GM21723 (cell line): ENCODE measurements around the gene SIL1.
"Not testable (repeated sequence)": the region's sequence is repeated elsewhere in the genome, so short reads cannot be mapped to it uniquely, and the experiment has no call there.

Experiments
- ATAC-seq: cut with Tn5 transposase; IDR thresholded peaks from one replicate; pipeline ENCODE4 v1.9.1; 2021; ENCODE audit warnings: mild to moderate bottlenecking, moderate library complexity; ENCODE audit not compliant: unreplicated experiment

The SIL1 gene

DNA sequence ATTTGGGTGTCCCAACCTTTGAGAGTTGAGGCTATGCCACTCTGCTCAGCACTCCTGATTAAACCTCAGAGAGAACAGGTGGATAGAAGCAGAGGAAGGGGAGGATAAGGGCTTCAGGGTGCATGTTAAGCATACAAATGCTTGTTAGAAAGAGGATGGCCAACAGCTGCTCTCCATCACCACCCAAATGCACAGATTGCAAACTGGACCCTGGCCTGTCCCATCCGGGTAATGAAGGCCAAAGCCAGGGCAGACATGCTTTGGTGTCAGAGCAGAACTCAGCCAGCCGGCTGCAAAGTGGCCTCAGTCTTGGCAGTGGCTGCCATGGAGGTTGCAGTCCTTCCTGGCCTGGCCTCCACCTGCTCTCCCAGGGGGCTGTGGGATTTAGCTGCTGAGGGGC, 84.3 kb downstream of the SIL1 start:
- ATAC-seq = no peak

GRCh38 chr5:139112362-139112761, 85.8 kb downstream of the SIL1 start:
- ATAC-seq = not testable (repeated sequence)

GRCh38 chr5:139110526-139111168, 87.5 kb downstream of the SIL1 start:
- no peak for ATAC-seq

- ATAC-seq = no peak
Observed at GRCh38 chr5:139108063-139108824, 89.9 kb downstream of the SIL1 start.

DNA sequence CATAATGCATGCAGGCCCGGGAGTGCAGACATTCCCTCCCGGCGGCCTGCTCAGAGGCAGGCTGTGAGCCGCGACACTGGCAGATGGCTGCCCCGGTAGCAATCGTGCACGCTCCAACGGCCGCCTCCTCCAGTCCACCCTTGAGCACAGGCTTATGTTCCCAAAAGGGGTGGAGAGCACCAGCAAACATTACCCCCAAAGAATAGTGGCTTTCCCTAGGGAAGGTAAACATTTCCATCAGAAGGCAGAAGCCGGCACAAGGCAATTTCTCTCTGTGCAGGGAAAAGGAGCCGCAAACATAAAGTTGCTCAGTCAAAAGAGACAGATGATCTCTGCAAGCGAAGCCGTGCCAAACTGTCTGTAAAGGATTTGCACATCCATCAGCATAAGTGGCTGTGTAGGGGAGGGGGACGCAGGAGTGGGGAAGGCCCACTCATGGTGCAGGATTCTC, 92.5 kb downstream of the SIL1 start:
- no peak for ATAC-seq

- no peak for ATAC-seq
Observed at GRCh38 chr5:139104577-139105276, 93.4 kb downstream of the SIL1 start.

GRCh38 chr5:139103762-139104161, 94.4 kb downstream of the SIL1 start:
- no peak for ATAC-seq

- no peak for ATAC-seq
Observed at GRCh38 chr5:139100825-139101224, 97.3 kb downstream of the SIL1 start.

DNA sequence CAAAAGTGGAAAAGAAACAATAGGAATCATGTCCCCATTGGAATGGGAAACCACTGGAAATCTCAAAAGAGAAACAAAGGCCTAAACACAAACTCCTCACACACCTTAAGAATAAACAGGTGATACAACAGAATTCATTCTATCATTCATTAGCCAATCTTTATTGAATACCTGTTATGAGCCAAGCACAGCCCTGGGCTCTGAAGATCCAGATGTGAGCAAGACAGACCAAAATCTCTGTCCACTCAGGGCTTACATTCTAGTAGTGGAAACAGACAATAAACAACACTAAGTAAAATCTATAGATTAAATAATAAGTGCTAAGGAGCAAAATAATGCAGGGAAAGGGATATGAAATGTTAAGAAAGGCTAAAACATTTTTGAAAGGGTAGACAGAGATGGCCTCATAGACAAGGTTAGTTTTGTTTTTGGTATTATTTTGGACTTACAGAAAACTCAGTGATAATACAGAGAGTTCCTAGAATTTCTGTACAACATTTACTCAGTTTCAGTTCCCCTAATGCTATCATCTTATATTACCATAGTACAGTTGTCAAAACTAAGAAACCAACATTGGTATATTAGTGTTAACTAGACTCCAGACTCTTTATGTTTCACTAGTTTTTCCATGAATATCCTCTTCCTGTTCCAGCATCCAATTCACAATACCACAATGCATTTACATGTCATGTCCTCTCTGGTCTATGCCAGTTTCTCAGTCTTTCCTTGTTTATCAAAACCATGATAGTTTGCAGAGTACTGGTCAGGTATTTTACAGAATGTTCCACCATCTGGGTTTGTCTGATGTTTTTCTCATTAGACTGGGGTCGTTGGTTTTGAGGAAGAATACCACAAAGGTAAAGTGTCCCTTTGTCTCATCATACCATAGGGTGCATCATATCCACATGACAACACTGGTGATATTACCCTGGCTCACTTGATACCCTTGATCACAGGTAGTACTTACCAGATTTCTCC, 103.7 kb downstream of the SIL1 start:
- ATAC-seq = peak; percentile 94

- no peak for ATAC-seq
Observed at GRCh38 chr5:139092741-139093343, 105.3 kb downstream of the SIL1 start.

DNA sequence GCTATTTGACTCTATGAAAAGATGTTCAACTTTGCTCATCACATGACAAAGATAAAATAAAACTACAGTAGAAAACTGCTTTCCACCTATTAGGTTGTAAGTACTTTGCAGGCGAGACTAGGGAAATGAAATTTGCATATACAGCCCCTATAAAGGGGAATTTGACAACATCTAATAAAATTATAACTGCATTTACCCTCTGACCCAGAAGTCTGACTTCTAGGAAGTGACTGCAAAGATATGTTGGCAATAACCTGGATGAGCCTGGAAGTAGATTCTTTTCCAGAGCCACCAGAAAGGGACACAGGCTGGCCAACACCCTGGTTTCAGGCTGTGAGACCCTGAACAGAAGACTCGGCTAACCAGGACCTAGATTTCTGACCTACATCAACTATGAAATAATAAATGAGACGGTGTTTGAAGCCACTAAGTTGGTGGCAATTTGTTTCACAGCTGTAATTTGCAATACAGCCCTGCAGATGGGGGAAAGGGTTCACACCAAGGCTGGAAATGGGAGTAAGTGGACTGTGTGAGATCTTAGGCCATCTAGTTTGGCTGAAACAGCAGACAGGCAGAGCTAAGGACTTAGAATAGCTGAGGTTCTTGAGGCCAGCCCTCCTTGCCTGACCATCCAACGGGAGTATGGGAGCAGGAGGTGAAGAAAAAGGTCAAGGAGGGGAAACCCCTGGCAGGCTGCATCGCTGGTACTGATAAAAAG, 106.6 kb downstream of the SIL1 start:
- no peak for ATAC-seq

GRCh38 chr5:139090581-139090980, 107.6 kb downstream of the SIL1 start:
- ATAC-seq = no peak

- no peak for ATAC-seq
Observed at GRCh38 chr5:139088024-139088423, 110.1 kb downstream of the SIL1 start.

- ATAC-seq = no peak
Observed at GRCh38 chr5:139082813-139083498, 115.2 kb downstream of the SIL1 start.

DNA sequence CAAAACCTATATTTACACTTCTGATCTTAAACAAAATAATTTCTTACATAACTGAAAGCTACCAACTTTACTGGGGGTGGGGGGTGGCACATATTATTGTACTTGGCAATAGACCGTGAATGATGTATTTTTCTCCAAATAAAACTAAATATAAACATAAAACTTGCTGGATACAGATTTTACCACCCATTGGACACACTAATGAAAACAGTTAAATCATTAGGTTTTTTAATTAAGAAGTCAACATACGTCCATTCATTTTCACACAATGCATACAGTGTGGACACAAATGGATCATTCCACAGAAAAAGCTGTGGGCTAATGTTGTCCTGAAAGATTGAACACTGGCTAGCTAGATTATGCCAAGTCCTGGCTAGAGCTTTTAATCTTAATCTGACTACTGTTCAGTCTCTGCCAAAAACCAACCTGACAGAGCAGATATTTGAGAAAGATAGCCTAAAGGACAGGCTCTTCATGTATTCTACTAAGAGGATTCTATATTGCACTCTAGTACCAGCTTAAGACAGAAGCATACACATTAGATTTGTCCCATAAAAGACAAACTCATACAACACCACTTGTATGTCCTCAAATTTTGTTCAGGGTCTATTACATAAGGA, 118.1 kb downstream of the SIL1 start:
- no peak for ATAC-seq

- no peak for ATAC-seq
Observed at GRCh38 chr5:139079225-139079990, 118.8 kb downstream of the SIL1 start.

GRCh38 chr5:139078345-139078744, 119.8 kb downstream of the SIL1 start:
- no peak for ATAC-seq

GRCh38 chr5:139077899-139078298, 120.3 kb downstream of the SIL1 start:
- no peak for ATAC-seq
